GM21717 (cell line): ENCODE data around the gene ZEB2.

ENCODE experiments used
- ATAC-seq: cut with Tn5 transposase; IDR thresholded peaks from one replicate; pipeline ENCODE4 v1.9.1; 2021; ENCODE audit warnings: mild to moderate bottlenecking, moderate library complexity; ENCODE audit not compliant: unreplicated experiment

The ZEB2 gene

DNA sequence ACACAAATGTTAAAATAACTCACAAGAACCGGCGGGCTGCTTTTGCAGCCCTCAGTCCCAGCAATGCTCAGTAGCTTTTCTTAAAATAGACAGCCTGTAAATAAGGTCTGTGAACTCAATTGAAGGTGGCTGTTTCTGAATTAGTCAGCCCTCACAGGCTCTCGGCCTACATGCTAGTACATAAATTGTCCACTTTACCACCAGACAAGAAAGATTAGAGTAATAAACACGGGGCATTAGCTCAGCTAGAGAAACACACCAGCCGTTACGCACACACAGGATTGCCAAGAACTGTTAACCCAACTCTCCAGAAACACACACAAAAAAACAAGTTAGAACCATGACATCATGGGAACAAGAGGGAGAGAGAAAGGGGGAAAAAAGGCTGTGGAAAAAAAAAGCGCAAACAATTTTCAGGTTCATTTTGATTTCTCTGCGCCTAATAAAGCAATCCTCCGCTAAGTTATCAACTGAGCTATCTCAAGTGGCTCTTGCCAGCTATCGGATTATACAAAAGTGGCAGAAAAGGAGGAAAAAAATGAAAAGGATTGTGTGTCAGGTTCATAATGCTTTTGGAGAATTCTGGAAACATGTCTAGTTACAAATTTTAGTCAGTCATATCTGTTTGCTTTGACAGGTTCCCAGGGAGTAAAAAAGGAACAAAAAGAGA is 89.1 kb downstream of the ZEB2 start:
- ATAC-seq = peak; percentile 98

DNA sequence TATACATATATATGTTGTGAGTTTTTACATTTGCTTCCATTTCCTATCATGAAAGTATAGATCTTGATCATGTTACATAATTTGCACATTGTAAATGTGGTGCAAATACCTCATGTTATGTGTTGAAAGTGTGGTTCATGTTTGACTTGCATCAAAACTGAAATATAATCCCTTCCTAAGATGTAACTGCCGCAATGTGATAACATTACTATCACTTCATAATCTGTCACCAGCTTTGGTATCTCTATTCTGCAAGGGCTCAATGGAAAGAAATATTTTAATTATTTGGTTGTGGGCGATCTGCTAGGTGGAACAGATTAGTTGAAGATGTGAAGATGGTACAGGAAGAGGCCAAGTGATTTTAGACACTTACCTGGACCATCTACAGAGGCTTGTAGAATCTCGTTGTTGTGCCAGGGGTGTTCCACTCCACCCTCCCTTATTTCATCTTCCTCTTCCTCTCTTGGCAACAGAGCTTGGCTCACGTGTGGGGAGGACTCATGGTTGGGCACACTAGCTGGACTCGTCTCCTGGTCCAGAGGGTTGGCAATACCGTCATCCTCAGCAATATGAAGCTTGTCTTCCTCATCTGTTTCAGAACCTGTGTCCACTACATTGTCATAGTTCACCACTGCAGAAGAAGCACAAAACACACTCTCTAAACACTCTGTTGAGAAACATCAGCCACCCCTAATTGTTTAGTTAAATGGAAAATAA is 90.4 kb downstream of the ZEB2 start:
- ATAC-seq = no peak

- ATAC-seq = no peak
Observed at GRCh38 chr2:144426981-144427479, 92.9 kb downstream of the ZEB2 start.

GRCh38 chr2:144426355-144426754 is 93.6 kb downstream of the ZEB2 start:
- ATAC-seq = no peak

GRCh38 chr2:144424559-144425240 is 95.2 kb downstream of the ZEB2 start:
- ATAC-seq = no peak

DNA sequence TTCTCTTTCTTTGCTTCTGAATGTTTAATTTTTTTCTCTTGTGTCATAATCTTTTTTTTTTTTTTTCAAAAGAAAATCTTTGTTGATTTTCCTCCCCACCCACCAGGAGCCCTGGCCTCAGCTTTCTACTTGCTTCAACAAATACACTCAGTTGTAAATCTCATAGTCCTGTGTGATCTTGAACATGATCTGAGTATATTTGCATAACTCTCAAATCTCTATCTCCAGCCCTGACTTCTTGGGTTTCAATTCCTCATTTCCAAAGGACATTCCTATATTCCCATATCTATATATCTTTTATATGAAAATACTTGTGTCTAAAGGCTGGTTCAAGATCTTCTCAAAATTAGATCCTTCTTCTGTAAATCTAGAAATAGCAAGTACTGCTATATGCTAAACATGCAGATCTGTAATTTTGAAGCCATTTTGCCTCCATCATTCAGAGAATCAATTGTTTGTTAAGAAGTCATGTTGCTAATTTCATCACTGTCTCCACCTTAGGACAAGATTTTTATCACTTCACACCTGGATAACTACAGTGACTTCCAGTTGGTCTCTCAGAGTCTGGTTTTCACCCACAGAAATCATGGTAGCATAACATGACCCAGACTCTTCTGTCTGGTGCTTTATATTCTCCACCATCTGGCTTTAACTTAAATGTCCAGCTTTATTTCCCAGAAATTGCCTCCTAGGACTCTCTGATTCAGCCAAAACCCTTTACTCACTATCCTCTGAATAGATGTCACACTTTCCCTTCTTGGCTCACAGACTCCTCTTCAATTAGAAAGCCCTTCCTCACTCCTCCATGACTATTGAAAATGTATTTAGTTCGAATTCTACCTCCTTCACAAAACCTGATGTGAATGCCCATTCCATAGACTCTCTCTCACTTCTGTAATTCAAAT is 98.1 kb downstream of the ZEB2 start:
- no peak for ATAC-seq

- ATAC-seq = no peak
Observed at GRCh38 chr2:144419218-144419617, 100.7 kb downstream of the ZEB2 start.

DNA sequence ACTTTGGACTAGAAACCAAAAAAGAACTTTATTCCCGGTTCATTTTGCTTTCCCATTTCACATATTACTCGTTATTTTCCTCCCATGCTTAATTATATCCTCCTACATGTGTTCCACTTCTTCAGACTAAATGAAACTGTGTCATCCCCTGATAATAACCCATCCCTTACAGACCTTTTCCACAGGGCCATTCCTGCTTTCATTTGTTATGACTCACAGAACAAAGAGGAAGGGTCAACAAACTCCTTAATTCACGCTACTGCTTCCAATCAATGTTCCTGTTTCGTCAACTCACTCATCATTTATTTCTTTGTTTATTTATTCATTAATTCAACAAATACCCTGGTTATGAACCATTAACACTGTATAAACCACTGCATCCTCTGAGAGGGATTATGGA is 104.5 kb downstream of the ZEB2 start:
- ATAC-seq = no peak

DNA sequence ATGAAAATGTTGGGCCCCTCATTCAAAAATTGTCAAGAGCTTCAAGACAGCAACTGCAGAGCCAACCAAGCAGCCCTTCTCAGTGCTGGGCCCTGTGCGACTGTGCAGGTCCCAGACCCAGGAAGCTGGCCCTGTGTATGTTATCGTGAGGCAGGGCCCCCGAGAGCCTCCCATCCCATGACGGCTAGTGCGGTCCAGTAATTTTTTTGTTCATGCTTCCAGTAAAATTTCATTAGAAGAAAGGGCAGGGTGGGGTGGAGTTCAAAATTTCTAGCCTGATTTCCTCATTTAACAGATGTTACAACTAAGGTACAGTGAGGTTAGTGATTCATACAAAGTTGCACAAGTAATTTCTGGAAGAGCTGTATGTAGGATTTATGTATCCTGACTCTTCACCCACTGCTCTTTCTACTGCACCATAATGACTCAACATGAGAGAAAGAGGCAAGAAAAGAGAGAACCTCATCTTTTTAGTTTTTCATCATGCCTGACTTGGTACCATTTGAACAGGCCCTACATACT is 105.5 kb downstream of the ZEB2 start:
- ATAC-seq = peak; percentile 97

DNA sequence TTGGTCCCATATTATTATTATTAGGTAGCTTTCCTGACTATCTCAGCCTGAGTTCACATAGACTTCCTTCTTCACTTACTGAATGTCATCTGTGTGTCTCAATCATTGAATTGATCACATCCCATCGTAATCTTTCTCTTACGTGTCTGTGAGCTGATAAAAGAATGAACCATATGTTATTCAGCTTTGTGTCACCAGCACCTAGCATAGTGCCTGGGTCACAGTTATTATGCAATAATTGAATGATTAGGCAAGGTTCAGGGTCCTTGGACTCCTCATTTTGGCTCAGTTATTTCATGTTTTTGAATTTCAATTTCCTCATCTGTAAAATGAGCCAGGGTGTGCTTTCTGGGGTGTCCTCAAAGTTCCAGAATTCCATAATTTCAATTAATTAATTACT is 107.2 kb downstream of the ZEB2 start:
- ATAC-seq = no peak

DNA sequence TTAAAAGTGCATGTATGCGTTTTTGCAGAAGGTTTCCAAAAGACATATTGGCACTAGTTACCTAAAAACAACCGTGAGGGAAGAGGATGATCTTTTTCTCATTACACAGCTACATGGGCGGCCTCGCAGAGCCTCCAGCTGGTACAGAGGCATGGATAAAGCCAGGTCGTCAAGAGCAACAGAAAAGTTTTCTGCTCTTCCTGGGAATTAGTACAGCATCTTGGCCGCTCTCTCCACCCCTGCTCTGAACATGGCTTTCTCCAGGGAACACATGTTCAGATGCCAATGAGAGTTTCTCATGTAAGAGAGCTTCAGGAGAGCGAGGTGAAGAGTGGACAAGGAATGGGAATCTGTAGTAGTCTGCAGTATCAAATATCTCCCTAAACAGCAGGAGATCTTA is 108.4 kb downstream of the ZEB2 start:
- no peak for ATAC-seq

GRCh38 chr2:144409241-144409640 is 110.7 kb downstream of the ZEB2 start:
- no peak for ATAC-seq

DNA sequence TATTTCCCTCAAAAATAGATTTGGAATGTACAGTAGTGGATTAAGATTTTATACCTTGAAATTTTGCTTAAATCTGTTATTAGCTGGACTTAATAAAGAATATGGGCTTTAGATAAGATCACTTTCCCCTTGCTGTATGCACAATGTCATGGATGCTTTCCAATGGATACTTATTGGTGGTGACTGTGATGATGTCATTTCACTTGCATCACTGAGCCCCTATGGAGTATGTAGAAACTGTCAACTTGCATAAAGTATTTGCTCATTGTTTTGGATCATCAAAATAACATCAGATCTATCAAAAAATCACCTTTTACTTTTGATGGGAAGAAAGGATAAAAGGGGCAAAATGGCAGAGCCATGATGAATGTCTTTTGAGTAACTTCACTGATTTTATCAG is 112.7 kb downstream of the ZEB2 start:
- no peak for ATAC-seq

DNA sequence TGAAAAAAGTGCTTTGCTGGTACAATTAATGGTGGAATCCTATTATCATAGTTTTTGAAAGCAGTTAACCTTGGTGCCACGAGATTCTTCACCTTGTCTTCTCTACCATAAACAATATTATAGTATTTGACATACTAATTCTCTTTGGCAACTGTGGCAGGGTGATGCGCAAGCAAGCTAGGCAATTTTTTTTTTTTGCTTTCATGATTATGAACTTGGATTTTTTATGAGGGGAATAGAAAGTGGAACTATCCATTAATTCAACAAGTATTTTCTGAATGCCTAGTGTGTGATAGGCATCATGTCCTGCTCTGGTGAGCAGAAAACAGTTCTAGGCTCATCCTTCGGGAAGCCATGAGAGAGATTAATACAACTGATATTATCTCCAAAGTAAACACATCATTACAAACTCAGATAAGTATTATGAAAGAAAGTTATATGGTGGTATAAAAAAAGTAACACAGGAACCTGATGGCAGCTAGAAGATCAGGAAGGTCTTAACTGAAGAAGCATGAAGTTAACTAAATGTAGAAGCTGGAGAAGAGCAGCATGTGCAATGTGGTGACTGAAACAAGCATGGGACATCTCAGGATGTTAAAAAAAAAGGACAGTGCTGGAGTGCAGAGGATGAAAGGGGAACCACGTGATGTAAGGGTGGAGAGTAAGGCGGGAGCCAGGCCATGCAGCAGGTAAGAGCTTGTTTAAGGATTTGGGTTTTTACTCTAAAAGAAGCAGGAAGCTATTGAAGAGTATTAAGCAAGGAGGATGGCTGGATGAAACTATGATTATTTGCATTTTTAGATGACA is 113.7 kb downstream of the ZEB2 start:
- ATAC-seq = no peak

GRCh38 chr2:144405321-144405720 is 114.6 kb downstream of the ZEB2 start:
- ATAC-seq = no peak

- no peak for ATAC-seq
Observed at GRCh38 chr2:144404586-144405314, 115.2 kb downstream of the ZEB2 start.

- no peak for ATAC-seq
Observed at GRCh38 chr2:144403933-144404332, 116.0 kb downstream of the ZEB2 start.

DNA sequence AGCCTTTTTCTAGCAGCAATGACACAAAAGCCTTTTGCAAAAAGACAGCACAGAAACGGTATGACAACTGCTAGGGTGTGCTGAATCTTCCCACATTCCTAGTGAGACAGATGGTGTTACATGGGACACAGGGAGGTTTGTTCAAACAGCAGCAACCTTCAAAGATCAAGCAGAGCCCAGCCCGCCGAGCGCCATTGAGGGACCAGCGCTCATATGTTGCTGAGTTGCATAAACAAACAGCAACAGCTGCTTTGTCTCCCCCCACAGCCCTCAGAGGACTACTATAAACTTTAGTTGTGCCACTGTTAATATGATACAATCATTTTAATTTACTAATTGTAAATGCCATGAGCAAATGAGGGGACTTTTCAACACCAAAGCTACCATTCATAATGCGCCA is 117.7 kb downstream of the ZEB2 start:
- ATAC-seq = no peak

- no peak for ATAC-seq
Observed at GRCh38 chr2:144401036-144401435, 118.9 kb downstream of the ZEB2 start.
